Left cardiac atrium (tissue), 4 donors: Measurements from ENCODE around the gene RPL35A. TPM values are rescaled to one million over a fixed set of nuclear protein-coding genes. Genes with fewer than 3 reads are reported as not detected.
"Not testable (repeated sequence)": the region's sequence is repeated elsewhere in the genome, so short reads cannot be mapped to it uniquely, and the experiment has no call there.

ENCODE experiments used
- ATAC-seq, 2 donors: fragments of 200-7000 bp; cut with Tn5 transposase; one replicate each; pipeline ENCODE4 v1.9.1; 2020; ENCODE audit warnings: mild to moderate bottlenecking in 2 of 2, moderate library complexity in 2 of 2
- DNase-seq: peaks from one replicate; pipeline ENCODE4 v3.0.0-alpha.2; 2020
- intact Hi-C, 2 donors: fragments of 100-400 bp; cut with DNase I; formaldehyde crosslinking; loops; one replicate each; pipeline versions ENCODE4 v1.14.1 to v1.15.1; 2022 to 2023
- total RNA-seq, 2 donors: library from RNA; stranded (reverse); fragmentation: NEBNext Ultra II Directional; extraction: Animal tissue kit (Norgen Biotek cat#: 25700); gene quantifications; one replicate each; pipeline ENCODE4 v1.2.1, GENCODE V29; 2021
- donor health status: DM: no; HTN: yes; CAD: no.
- donor health status: DM: no; HTN: yes; CAD: no; lungs with severe emphysema.
- donor health status: DM: yes; HTN: yes; CAD: no.
- donor health status: Dilated cardiomyopathy.

RPL35A gene
- total RNA-seq, 2 donors from 2014 or later: 716 to 727 TPM

DNA sequence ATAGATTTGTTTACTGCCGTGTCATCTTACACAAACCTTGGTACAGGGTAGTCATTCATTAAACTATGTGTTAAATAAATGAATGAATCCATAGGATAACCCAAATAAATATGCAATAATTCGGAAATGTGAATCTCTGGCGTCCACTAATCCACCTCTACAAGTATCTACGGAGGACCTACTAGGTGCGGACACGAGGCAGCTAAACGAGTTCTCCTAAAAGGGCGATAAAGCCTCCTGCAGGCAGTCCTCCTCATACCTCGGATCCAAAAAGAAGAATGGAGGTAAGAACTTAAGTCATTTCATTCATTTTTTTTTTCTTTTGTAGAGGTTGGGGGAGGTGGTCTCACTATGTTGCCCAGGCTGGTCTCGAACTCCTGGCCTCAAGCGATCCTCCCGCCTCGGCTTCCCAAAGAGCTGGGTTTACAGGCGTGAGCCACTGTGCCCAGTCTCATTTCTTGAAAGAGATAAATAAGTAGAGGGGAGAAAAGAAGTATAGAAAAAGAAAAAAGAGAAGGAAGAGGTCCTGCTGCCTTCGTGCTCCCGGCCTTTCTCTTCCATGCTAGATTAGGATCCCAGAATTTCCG is 706 bp upstream of the RPL35A start:
- intact Hi-C loops: no loop called here
- no peak for DNase-seq
- ATAC-seq: no peak

- intact Hi-C loops: no loop called here
- ATAC-seq (no peak), DNase-seq (no peak)
Measured at GRCh38 chr3:197950677-197951061, 679 bp downstream of the RPL35A start.

DNA sequence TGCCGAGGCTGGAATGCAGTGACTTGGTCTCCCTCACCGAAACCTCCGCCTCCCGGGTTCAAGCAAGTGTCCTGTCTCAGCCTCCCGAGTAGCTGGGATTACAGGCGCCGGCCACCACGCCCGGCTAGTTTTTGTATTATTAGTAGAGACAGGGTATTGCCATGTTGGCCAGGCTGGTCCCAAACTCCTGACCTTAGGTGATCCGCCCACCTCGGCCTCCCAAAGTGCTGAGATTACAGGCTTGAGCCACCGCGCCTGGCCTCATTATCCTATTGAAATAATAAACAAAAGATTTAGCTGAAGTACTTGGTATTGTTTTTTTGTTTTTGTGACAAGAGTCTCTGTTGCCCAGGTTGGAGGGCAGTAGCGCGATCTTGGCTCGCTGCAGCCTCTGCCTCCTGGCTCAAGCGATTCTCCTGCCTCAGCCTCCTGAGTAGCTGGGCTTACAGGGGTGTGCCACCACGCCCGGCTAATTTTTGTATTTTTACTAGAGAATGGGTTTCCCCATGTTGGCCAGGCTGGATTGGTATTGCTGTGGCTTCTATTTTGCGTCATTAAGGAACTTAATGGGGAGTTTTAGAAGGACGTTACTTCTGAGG is 1.5 kb downstream of the RPL35A start:
- DNase-seq (no peak), ATAC-seq (no peak)
- intact Hi-C loops: no loop called here

- no peak for DNase-seq
- intact Hi-C loops: no loop called here
- ATAC-seq: no peak
Measured at GRCh38 chr3:197952440-197952839, 2.5 kb downstream of the RPL35A start.

DNA sequence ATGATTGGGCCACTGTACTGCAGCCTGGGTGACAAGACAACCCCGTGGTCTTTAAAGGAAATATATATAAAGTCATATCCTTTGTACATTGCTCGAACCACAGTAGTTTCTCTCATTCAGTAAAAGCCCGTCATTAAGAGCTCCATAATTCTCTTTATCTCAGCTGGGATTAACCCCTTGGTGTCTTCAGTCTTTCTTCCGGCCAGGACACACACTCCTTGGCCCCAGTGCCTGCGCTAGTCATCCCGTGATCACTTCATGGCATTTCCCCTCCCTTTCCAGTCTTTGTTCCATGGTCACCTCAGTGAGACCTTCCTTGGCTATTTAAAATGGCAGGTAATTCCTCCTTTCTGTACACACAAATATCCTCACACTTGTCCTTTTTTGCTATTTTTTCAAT is 3.3 kb downstream of the RPL35A start:
- DNase-seq: no peak
- intact Hi-C loops: no loop called here
- no peak for ATAC-seq

DNA sequence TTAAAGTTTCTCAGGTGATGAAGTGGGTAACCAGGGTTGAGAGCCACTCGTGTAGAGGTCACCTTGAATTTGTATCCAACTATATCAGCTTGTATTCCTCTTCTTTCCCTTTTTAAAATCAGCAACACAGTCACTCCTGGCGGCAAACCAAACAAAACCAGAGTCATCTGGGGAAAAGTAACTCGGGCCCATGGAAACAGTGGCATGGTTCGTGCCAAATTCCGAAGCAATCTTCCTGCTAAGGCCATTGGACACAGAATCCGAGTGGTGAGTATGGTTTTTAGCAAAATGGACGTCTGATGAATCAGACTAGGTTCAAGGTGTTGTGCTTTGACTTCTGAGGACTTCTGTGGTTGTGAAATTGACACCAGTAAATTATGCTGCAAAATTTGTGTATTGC is 3.9 kb downstream of the RPL35A start:
- ATAC-seq: peak in 1 of 2 donors; percentile 6
- intact Hi-C loops: no loop called here
- DNase-seq: peak; percentile 57

DNA sequence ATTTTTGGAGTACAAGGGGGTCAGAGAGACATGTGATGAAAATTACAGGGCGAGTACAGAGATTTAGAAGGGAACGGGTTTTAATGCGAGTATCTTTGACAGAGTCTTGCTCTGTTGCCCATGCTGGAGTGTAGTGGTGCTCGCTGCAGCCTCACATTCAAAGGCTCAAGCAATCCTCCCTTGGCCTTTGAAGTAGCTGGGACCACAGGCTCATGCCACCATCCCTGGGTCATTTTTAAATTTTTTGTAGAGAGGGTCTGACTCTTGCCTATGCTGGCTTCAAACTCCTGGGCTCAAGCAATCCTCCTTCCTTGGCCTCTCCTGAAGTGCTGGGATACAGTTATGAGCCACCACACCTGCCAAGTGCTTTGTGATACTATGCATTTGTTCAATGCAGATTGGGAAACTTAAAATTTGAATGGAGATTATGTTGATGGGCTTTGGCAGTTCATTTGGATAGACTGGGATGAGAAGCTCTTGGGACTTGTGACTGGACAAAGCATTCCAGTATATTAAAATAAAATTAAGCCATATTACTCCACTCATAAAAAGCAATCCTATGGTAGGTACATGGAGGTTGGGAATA is 6.0 kb downstream of the RPL35A start:
- no peak for DNase-seq
- intact Hi-C loops: no loop called here
- ATAC-seq: no peak

DNA sequence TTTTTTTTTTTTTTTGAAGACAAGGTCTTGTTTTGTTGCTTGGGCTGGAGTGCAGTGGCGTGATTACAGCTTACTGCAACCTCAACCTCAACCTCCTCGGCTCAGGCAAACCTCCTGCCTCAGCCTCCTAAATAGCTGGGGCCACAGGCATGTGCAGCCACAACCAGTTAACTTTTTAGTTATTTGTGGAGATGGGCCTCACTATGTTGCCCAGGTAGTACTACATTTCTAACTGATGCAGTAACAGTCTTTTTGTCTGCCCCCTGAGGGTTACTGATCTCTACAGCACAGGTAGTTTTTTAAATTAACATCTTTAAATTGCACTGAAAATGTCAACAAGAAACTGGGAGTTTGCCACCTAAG is 6.6 kb downstream of the RPL35A start:
- DNase-seq (no peak), ATAC-seq (no peak)
- intact Hi-C loops: no loop called here

DNA sequence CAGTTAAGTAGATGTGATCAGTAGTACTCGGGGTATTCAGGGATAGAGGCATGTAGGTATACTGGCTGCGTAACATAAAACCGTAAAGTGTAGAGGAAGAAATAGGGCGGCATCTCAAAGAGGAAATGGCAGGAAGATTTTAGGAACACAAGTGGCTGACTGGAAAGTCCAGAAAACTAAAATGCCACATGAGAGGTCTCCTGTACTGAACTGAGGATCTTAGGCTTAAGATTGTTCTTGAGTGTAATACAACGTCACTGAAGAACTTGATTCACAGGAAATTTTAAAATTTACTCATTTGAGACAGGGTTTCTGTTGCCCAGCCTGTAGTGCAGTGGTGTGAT is 7.8 kb downstream of the RPL35A start:
- DNase-seq (no peak), ATAC-seq (no peak)
- intact Hi-C loops: no loop called here

GRCh38 chr3:197958346-197958745 is 8.4 kb downstream of the RPL35A start:
- DNase-seq (no peak), ATAC-seq (no peak)
- intact Hi-C loops: no loop called here

DNA sequence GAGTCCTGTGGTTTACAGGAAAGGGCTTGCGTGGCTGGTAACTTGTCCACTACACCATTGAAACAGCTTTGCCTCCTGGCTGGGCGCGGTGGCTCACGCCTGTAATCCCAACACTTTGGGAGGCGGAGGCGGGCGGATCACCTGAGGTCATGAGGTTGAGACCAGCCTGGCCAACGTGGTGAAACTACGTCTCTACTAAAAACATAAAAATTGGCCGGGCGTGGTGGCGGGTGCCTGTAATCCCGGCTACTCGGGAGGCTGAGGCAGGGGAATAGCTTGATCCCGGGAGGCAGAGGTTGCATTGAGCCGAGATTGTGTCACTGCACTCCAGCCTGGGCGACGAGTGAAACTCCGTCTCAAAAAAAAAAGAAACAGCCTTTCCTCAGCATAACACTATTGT is 8.9 kb downstream of the RPL35A start:
- intact Hi-C loops, DNase-seq: not testable (repeated sequence)

GRCh38 chr3:197959500-197959890 is 9.5 kb downstream of the RPL35A start:
- no peak for DNase-seq
- no peak for ATAC-seq
- intact Hi-C loops: no loop called here

More for the DNA sequence above, 8.9 kb downstream of the RPL35A start:
- not testable (repeated sequence) for ATAC-seq

DNA sequence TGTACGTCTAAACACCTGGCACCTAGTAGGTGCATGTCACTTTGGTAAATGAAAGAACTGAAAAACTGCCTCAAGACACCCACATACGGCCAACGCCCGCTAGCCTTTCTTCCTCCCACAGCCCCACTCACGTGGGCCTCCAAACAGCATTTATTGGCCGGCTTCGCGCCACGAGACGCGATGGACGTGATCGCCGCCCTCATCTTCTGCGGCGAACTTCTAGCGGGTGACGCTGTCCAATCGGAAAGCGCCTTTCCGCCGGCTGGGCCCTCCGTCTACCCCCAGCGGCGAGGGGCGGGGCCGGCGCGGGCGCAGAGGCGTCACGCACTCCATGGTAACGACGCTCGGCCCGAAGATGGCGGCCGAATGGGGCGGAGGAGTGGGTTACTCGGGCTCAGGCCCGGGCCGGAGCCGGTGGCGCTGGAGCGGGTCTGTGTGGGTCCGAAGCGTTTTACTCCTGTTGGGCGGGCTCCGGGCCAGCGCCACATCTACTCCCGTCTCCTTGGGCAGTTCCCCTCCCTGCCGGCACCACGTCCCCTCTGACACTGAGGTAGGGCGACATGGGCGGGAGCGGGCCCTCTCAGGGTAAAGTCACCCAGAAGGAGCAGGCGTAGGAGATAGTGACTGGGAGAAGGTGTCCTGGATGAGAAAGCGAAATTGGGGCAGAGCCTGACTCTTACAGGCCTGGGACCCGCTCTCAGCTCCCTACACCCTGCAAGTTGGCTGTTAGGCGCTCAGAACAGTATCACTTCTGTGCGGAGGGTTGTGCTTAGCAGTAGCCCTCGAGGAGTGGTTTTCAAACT is 10.1 kb downstream of the RPL35A start, which contains the start of gene LMLN:
Gene LMLN (plus strand): TSS at position 327 of the 803 bp plus-strand sequence. CDS start 29 bp downstream, at position 356.
- intact Hi-C loops: no loop called here
- ATAC-seq (peak; percentile 99), DNase-seq (peak; percentile 97)

GRCh38 chr3:197960694-197961581 is 10.9 kb downstream of the RPL35A start:
- ATAC-seq (no peak), DNase-seq (peak; percentile 37)
- intact Hi-C loops: no loop called here

GRCh38 chr3:197961582-197961945 is 11.6 kb downstream of the RPL35A start:
- ATAC-seq: no peak
- no peak for DNase-seq
- intact Hi-C loops: no loop called here

- no peak for DNase-seq
- intact Hi-C loops: no loop called here
- ATAC-seq: no peak
Measured at GRCh38 chr3:197963019-197963637, 13.1 kb downstream of the RPL35A start.

- DNase-seq, ATAC-seq, intact Hi-C loops: not testable (repeated sequence)
Measured at GRCh38 chr3:197967337-197967989, 17.5 kb downstream of the RPL35A start.

GRCh38 chr3:197970588-197970987 is 20.6 kb downstream of the RPL35A start:
- intact Hi-C loops: no loop called here
- no peak for DNase-seq

More at GRCh38 chr3:197970588-197970987, 20.6 kb downstream of the RPL35A start:
- ATAC-seq: no peak
